ENCODE data around the gene RBP5.
"Not testable (repeated sequence)": the region's sequence is repeated elsewhere in the genome, so short reads cannot be mapped to it uniquely, and the experiment has no call there.

RBP5 gene

DNA sequence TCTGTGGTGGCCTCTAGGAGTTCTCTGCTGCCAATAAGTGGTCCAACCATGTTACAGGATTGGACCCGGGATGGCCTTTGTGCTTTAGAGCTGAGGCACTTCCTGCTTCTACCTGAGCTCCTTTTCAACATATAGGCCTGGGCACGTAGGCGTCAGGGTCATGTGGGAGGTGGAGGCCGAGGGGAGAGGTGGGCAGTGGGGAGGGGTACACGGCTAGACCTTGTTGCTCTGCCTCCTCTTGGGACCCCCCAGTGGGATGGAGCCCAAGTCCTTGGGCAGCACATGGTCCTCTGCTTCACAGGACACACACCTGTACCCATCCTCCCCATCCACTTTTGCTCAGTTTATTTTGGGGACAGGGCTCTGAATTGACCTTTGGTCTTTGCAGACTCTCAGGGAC is 7.4 kb downstream of the RBP5 start:
- no peak for DNase-seq

DNA sequence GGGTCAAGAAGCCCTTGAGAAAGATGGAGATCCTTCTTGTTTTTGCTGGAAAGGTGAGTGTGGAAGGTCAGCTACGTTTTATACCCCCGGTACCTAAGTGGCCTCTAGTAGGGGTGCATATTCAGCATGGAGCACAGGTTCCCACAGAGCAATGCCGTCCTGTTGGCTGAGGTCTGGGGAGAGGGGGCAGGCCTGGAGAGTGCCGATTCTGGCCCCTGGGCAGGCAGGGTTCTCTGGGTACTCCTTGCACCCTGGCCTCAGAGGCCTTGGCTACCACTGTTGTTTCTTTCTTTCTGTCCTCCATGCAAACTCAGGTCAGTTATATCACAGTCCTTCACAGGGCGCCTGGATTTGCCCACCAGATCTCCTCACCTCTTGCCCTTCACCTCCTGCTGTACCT is 8.5 kb downstream of the RBP5 start:
- no peak for DNase-seq

DNA sequence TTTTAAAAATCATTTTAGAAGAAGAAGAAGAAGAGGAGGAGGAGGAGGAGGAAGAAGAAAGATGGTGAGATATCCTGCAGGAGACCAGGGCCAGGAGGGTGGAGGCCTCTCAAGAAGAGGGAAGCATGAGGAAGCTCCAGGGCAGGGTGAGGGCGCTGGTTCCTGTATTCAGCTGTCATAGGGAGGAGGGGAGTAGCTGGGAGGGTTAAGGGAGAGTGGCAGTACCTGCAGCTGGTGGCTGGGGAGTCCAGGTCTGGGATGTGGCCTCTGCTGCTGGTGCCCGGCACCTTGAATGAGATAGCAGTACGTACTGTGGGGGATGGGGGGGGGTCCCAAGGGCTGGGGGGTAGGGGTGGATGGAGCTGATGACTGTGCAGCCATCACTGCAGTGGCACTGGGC is 9.8 kb downstream of the RBP5 start:
- DNase-seq, result no peak

DNA sequence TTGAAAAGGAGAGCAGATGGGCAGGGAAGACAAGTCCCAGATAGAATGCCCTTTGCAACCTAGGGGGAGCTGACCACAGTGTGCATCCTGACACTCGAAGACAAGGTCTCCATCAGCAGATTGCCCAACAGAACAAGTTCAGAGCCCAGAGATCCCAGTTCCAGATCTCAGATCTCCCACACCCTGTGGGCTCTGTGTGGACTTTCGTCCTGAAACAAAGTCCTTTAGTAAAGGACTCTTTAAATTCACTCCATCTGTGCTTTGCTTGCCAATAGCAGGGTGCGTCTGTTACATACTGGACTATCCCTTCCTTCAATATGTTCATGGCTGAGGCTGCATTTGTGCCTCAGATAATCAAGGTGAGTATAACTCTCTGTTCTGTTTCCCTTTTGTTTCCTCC is 11.0 kb downstream of the RBP5 start:
- DNase-seq, result no peak

DNA sequence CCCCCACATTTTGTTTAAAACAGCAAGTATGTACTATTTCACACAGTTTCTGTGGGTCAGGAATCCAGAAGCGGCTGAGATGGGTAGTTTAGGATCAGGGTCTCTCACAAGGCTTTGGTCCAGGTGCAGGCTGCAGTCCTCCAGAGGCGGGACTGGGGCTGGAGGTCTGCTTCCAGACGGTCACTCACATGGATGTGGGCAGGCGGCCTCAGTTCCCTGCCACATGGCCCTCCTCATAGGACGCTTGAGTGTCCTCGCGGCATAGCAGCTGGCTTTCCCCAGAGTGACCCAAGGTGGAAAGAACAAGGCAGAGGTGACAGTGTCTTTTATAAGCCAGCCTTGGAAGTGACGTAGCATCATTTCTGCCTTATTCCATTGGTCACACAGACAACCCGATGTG is 11.8 kb downstream of the RBP5 start:
- no peak for DNase-seq

DNA sequence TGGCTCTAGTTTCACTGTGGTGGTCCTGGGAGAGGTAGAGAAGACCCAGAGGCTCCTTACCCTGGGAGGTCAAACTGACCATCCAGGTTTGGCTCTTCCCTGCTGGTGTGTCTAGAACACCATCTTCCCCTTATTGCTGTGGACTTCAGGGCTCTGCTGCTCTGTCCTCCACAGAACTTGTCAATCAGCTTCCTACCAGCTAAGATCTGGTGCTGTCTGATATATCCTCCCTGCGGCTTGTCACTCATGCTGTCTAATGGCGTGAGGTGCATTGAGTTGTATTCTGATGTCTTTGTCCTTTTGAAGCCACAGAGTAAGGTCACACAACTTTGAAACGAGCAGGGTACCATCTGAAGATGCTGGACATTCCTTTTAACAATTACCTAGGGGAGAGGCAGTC is 12.5 kb downstream of the RBP5 start:
- DNase-seq, result no peak

DNA sequence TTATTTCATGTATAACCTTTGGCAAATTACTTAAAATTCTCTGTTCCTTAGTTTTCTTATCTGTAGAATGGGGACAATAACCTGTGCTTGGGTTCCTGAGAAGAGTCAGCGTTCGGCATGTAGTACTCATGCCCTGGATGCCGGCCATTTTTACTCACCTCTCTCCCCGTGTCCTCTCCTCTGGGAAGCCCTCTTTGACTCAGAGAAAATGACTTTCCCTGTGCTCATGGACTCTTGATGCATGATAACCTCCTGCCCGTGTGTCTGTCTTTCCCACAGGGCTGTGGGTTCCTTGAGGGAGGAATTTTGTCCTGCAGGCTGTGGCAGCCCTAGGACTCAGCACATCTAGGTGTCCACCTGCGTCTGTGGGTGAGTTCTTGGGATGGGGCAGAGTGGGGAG is 13.8 kb downstream of the RBP5 start:
- DNase-seq, result no peak

DNA sequence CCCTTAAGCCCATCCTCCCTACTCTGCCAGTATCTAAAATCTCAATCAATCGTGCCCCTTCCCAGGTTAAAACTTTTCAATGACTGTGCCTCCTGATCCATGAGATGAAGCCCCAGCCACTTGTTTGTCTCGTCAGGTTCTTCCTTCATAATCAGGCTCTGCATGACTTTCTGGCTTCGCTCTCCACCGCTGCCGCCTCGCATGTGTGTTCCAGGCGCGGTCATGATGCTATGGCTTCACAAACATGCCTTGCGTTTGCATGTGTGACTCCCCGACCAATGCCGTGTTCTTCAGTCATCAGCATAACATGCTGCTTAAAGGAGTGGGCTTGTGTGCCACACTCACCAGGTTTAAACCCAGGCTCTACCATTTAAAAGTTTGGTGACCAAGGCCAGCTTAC is 14.7 kb downstream of the RBP5 start:
- no peak for DNase-seq

DNA sequence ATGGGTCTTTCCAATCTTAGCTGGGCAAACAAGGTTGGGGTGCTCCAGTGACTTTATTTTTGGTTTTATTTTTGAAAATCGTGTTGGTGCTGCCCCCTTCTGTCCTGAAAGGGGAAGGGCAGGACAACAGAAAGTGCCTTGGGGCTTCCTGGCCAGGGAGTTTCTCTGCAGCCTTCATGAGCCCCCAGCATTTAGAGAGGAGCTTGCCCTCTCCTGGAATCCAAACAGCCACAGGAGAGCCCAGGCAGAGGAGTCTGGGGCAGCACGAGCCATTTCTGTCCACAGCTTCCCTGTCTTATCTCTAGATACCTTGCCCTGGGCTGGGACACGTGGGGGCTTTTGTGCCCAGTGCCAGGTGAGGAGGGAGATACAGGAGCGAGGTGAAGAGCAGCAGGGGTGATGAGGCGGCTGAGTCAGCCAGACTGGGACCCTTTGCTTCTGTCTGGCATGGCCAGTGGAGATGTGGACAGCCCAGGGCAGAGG is 15.3 kb downstream of the RBP5 start:
- DNase-seq, result peak; percentile 39

DNA sequence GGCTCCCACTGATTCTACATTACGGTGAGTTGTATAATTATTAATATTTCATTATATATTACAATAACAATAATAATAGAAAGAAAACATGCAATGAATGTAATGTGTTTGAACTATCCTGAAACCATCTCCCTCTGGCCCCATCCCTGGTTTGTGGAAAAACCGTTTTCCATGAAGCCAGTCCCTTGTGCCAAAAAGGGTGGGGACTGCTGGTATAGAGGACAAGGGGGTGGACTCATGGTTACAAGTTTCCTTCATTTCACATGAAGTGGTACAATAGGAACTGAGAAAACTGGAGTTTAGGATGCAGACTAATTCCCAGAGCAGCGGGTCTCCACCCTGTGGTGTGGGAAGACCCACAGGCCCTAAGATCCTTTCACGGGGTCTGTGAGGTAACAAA is 16.6 kb downstream of the RBP5 start:
- DNase-seq, result no peak

DNA sequence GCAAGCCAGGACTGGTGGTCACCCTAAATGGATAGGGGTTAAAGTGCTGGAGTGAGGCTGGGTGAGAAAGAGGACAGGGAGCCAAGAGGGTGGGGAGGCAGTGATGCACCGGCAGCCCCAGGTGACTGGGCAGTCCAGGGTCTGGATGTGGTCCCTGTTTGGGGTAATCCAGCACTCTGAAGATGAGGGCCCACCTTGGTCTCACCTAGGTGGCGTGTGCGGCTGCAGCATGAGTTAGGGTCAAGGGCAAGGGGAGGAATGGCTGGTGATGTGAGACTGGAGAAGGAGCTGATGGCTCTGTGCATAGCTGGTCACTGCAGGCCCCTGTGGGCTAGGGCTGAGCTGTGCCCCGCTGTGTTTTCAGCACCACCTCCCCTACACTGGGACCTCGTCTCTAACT is 18.0 kb downstream of the RBP5 start:
- no peak for DNase-seq

DNA sequence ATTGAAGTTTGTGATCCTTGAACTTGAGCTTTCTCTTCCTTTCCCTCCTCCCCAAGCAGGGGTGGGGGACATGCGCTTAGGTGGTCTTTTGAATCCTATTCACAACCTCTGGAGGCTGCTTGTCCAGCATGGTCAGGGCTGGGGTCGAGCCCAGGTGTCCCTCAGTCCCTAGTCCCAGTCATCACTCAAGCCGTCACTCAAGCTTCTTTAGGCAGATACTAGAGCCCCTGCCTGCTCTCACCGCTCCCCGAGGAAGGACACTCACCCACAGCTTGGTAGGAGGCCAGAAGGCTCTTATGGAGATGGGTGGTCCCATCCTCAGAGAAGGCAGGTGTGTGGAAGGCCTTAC is 19.1 kb downstream of the RBP5 start:
- DNase-seq, result no peak

DNA sequence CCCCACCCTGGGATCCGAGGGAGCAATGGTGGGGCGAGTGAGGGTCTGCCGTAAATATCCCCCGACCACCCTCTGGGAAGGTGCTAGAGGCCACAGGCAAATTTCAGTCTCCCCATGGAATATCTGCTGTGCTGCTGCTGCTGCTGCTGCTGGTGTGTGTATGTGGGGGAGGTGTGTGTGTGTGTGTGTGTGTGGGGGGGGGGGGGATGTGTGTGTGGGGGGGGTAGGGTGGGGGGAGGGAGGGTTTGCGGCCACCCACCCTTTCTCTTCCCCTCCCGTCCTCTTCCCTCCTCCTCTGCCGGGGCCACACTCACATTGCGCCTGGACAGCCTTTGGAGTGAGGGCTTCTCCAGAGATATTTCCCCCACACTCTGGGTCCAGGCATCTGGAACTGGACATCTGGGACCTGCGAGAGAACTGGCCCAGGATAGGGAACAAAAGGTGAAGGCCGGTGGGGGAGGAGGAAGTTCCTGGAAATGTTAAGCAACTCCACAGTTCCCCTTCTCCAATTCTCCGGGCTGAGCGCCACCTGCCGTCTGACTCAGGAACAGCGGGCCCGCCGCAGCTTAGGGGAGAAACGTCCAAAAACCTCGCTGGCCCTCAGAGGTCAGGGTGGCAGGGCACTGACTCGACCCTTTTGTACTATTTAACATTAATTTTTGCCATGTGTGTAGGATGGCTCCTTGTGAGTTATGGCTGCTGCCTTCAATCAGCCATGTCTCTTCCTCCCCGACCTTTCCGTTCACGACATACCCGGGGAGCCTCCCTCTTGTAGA is 19.7 kb downstream of the RBP5 start, which contains the start of gene C1RL:
C1RL (minus strand) TSS at position 419 of the 776 bp plus-strand sequence; CDS start at position 385, 34 bp downstream.
- peak; percentile 69 for DNase-seq

DNA sequence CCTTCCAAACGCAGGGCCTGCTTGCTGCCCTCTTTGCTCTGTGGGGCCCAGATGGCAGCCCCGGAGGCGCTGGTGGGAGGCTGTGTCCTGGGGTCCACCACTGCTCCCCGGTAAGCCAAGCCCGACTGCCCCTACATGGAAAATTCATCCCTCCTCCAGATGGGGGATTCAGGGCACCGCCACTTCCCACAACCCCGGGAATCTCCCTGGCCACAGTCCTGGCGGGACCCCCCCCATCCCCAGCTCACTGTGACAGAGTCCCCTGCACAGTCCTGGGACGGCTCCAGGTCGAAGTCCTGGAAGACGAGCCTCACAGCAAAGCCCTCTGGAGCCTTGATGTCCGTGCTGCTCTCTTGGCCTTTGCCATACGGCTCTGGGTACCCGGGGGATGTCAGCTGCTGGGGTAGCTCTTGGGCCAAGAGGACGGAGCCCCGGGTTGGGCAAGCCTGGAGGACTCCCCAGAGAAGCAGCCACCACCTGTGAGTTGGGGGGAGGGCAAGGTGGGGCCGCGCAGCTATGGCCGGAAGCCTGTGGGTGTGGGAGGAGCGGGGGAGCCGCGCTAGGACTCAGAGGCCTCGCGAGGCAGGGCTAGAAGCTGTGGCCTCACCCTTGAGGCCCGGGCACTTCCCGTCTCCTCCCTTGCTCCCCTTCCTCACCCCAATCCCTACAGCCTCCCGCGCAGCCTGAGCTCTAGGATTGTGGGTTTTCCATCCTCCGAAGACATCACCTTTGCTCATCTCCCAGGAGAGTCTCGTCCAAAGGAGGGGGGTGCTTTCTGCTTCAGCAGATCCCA is 20.5 kb downstream of the RBP5 start:
- DNase-seq, result peak; percentile 75

DNA sequence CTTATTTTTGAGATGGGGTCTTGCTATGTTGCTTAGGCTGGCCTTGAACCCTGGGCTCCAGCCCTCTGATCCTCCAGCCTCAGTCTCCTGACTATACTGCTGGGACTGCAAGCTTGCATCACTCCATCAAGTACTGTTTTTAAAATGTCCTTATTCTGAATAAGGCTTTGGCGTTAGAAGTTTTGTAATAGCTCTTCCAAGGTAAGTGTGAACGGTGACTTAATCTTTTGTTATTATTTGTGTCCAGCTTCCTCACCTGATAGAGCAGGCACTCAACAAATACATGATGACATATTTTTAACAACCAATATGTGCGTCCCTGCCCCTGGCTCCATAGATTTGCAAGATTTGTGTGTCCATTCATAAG is 21.1 kb downstream of the RBP5 start:
- DNase-seq, result no peak

DNA sequence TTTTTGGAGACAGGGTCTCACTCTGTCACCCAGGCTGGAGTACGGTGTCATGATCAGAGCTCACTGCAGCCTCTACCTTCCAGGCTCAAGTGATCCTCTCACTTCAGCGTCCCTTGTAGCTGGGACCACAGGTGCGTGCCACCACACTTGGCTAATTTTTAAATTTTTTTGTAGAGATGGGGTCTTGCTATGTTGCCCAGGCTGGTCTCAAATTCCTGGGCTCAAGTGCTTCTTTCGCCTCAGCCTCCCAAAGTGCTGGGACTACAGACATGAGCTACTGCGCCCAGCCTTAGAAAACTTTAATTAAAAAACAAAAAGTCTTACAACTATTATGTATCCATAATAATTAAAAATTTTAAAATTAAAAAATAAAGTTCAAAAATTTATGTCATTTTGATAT is 21.5 kb downstream of the RBP5 start:
- not testable (repeated sequence) for DNase-seq

DNA sequence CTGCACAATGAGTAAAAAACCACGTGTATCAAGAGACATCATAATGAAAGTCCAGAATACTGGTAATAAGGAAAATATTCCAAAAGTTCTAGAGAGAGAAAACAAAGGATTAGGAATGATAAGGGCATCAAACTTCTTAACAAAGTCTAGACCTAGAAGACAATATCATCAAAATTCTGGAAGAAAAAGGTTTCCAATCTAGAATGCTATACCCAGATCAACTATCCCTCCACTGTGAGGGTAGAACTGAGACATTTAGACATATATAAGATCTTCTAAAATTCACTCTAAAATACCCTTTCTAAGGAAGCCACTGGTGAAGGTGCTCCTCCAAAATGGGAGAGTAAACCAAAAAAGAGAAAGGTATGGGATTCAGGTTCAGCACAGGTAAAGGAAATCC is 22.6 kb downstream of the RBP5 start:
- no peak for DNase-seq

DNA sequence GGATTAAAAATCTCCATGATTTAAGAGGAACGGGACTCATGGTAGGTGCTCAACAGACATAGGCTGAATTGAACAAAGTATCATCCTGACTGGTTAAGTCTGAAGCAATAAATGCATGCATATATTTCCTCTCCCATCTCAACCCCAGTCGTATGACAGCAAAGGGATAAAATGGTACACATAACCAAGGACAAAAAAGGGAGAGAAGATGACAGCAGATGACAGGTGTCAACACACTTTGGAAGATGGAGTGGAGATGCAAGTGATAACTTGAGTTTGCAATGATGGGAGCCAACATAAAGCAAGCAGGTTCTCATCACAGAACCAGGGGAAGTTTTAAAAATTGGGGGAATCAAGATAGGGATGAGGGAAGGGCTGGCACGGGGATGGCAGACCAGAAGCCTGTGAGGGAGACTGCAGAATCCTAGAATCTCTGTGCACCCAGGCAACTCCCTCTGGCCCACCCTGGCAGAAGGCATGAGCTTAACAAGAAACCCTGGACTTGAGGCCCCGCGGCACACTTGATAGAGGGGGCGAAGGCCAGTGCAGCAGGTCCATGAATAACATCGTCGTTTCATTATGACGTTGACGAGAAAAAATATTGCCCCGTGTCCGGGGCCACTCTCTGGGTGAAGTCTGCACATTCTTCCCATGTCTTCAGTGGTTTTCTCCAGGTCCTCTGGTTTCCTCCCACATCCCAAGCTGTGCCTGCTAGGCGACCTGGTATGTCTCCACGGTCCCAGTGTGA is 24.7 kb downstream of the RBP5 start:
- no peak for DNase-seq

DNA sequence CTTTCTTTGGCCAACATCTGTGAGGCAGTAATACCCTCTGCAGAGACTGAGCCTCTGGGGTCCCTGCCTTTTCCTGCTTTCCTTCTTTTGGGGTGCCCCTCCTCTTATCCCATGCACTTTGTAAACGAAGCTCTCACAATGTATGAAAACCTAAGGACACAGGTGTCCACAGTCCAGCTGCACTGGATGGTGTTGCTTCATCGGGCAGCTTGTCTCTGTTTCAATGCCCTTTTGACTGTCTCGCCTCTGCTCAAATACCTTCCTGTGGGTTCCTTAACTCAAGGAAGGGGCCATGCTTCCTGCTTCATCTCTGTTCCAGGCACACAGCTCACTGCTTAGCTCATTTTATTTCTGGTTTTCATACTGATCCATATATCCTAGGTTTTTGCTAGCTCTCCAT is 26.1 kb downstream of the RBP5 start:
- no peak for DNase-seq

DNA sequence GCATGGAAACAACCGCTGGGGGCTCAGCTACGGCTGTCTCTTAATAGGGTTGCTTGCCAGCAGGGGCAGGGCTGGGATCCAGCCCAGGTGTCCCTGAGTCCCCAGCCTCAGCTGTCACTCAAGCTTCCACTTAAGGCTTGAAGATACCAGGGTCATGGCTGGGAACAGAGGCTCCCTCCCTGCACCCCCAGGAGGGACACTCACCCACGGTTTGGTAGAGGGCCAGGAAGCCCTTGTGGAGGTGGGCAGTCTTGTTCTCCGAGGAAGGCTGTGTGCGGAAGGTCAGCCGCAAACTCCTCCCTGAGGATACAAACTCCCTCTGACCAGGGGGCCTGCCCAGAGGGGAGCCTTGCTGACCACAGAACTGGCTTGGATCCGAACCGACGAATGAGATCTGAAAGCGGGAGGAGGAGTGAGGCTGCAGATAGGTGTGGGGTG is 27.0 kb downstream of the RBP5 start:
- DNase-seq, result no peak

DNA sequence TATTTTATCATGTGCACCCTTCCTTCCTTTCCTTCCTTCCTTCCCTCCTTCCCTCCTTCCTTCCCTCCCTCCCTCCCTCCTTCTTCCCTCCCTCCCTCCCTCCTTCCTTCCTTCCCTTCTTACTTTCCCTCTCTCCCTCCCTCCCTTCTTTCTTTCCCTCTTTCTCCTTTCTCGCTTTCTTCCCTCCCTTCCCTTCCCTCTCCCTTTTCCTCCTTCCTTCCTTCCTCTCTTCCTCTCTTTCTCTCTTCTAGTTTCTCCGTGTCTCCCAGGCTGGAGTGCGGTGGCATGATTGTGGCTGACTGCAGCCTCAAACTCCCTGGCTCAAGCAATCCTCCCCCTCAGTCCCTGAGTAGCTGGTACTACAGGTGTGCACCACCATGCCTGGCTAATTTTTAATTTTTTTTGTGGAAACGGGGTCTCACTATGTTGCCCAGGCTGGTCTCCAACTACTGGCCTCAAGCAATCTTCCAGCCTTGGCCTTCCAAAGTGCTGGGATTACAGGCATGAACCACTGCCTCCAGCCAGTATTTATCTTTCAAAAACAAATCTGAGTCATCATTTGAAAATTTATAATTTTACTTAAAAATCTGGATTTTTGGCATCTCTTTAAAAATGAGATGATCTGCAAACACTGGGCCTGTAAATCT is 27.5 kb downstream of the RBP5 start:
- DNase-seq, result no peak

DNA sequence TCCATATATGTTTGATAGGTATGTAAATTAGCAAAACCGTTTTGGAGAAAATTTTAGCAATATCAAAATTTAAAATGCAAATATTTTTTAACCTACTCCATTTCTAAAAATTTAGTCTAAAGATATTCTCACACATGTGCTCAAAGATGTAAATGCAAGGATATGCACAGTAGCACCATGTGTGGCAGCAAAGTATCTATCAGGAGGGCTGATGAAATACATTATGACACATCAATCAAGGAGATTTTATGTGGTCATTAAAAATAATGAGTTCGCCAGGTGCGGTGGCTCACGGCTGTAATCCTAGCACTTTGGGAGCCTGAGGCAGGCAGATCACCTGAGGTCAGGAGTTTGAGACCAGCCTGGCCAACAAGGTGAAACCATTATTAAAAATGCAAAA is 28.4 kb downstream of the RBP5 start:
- no peak for DNase-seq

All from CD4-positive, alpha-beta T cell treated with Interleukin-15 for 1 hour (primary cell).